A673 (cell line): ENCODE measurements around the gene AFAP1. TPM values are rescaled to one million over a fixed set of nuclear protein-coding genes. Genes with fewer than 3 reads are reported as not detected.

ENCODE experiments used
- BruUV-seq: library from RNA; stranded (reverse); fragments of 400-500 nt; replicated peaks from 2 replicates; lab custom pipeline; 2021; lab: Mats Ljungman, UMichigan
- CTCF ChIA-PET: fragments of 300-600 bp; sonication (Branson Sonifier 250); formaldehyde crosslinking; loops from one replicate; lab custom pipeline; 2022; ENCODE audit warnings: antibody characterized with exemption; lab: Charles Lee
- POLR2A ChIA-PET: fragments of 300-600 bp; sonication (Branson Sonifier 250); formaldehyde crosslinking; loops from one replicate; lab custom pipeline; 2022; ENCODE audit warnings: antibody characterized with exemption; ENCODE audit not compliant: low non-redundant PET; lab: Charles Lee
- DNase-seq: peaks from one replicate; pipeline ENCODE4 v3.0.0-alpha.2; 2015; ENCODE audit warnings: low spot score
- H3K27ac ChIP-seq: fragments of 200-600 bp; sonication (generic); 2 replicates; pipeline ENCODE4 v1.5.1; 2016; ENCODE audit warnings: mixed run types, low read depth, mild to moderate bottlenecking, mixed read lengths, antibody characterized with exemption, low read length; ENCODE audit not compliant: poor library complexity, severe bottlenecking
- H3K27me3 ChIP-seq: fragments of 200-600 bp; sonication (generic); replicated peaks from 2 replicates; pipeline ENCODE4 v1.6.1; 2017; ENCODE audit warnings: mixed run types, low read depth, mild to moderate bottlenecking, mixed read lengths, antibody characterized with exemption, low read length; ENCODE audit not compliant: insufficient read depth, poor library complexity
- H3K36me3 ChIP-seq: fragments of 200-600 bp; sonication (generic); 2 replicates; pipeline ENCODE4 v1.6.1; 2016; ENCODE audit warnings: mixed run types, mild to moderate bottlenecking, mixed read lengths, antibody characterized with exemption, low read length; ENCODE audit not compliant: insufficient read depth, poor library complexity, severe bottlenecking
- H3K4me1 ChIP-seq: fragments of 200-600 bp; sonication (generic); 2 replicates; pipeline ENCODE4 v1.6.1; 2017; ENCODE audit warnings: mixed run types, mild to moderate bottlenecking, mixed read lengths, antibody characterized with exemption, low read length; ENCODE audit not compliant: insufficient read depth, poor library complexity, severe bottlenecking
- H3K4me3 ChIP-seq: fragments of 200-600 bp; sonication (generic); 2 replicates; pipeline ENCODE4 v1.5.1; 2016; ENCODE audit warnings: low read depth, mixed run types, mild to moderate bottlenecking, mixed read lengths, low read length; ENCODE audit not compliant: poor library complexity, severe bottlenecking
- H3K9me3 ChIP-seq: fragments of 200-600 bp; sonication (generic); 2 replicates; pipeline ENCODE4 v1.6.1; 2016; ENCODE audit warnings: mixed run types, low read depth, mild to moderate bottlenecking, mixed read lengths, antibody characterized with exemption, low read length; ENCODE audit not compliant: poor library complexity, severe bottlenecking
- CTCF ChIP-seq: fragments of 300-800, 200-600 bp; sonication (generic); conservative IDR thresholded peaks from 2 replicates; pipeline ENCODE4 v1.5.1; 2017; ENCODE audit warnings: low read depth, mild to moderate bottlenecking, antibody characterized with exemption, low read length, moderate library complexity, mixed read lengths
- EZH2 ChIP-seq: fragments of 200-600 bp; sonication (generic); IDR thresholded peaks from 2 replicates; pipeline ENCODE4 v1.6.1; 2017; ENCODE audit warnings: borderline replicate concordance, low read depth, mild to moderate bottlenecking, mixed read lengths, antibody characterized with exemption, low read length; ENCODE audit not compliant: poor library complexity, severe bottlenecking
- intact Hi-C: fragments of 100-400 bp; cut with micrococcal nuclease; formaldehyde crosslinking; loops from one replicate; pipeline ENCODE4 v1.10.0; 2022; ENCODE audit not compliant: unreplicated experiment
- total RNA-seq: library from RNA; stranded (reverse); gene quantifications from 2 replicates; pipeline ENCODE4 v1.2.3, GENCODE V29; 2021

AFAP1 gene
- total RNA-seq, 1 experiment from 2014 or later, result 42.6 TPM

GRCh38 chr4:7906171-7906701, 33.4 kb downstream of the AFAP1 start:
- POLR2A ChIA-PET, result interaction anchor here (0.5 to 0.7 kb wide), 2 partner anchors 43 to 51 kb away, joined by 3 to 10 read pairs; no protein-coding TSS in a partner anchor

DNA sequence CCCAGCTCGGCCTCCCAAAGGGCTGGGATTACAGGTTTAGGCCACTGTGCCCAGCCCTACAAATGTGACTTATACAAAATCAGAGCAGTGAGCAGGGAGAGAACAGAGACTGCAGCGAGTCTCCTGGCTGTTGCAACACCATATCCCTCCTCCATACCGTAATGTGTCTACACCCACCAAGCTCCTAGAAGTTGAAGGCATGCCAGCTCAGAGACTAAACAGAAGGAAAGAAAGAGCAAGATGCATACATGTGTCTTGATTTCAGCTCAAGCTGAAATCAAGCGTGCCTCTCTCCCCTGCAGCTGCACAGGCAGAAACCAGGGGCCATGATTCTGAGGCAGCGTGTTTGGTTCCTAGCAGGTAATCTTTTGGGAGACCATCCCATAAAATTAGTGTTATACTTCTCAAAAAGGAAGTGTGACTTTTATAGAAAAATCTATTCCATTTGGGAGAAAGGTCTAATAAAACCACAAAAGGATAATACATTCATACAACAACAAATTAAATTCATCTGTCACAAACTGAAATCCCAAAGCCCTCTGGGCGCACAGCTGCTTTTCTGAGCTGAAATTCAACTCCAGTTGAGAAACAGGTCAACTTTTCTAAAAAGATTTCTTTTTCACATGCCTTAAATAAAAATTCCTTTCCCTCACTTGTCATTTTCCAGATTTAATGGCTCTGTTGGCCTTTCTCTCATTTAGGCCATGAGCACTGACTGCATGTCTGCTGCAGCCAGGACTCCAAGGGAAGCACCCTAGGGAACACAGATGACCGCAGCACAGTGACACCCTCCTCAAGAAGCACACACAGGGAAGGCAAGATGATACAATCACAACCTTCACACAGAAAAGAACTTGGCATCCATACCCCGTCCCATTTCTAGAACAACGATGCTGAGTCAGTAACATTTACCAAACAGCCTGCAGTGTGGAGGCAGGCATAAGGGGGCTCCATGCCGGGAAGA, 34.4 kb downstream of the AFAP1 start:
- H3K27me3 ChIP-seq, result no peaks in the 10 kb centered on the region
- peaks cover 93% of the 10 kb centered on the region for H3K4me1 ChIP-seq
- H3K4me3 ChIP-seq, result peak overlapping the region; percentile 1
- DNase-seq, result peak; percentile 91
- no peaks in the 10 kb centered on the region for H3K9me3 ChIP-seq
- intact Hi-C loops, result no loop called here
- ChIA-PET CTCF (interaction anchor here (1.4 kb wide), 1 partner anchor 101 kb away, joined by 6 read pairs; no protein-coding TSS in a partner anchor), POLR2A (no interaction called here)
- H3K36me3 ChIP-seq, result no peaks in the 10 kb centered on the region
- TF ChIP-seq CTCF, result no peak
- no peak for TF ChIP-seq EZH2
- no TSS peak for BruUV-seq
- H3K27ac ChIP-seq, result peak overlapping the region; percentile 76

More at GRCh38 chr4:7906171-7906701, 33.4 kb downstream of the AFAP1 start:
- BruUV-seq, result no TSS peak
- CTCF ChIA-PET, result no interaction called here
- H3K4me3 ChIP-seq, result no peak overlapping the region
- intact Hi-C loops, result no loop called here
- H3K36me3 ChIP-seq, result no peaks in the 10 kb centered on the region
- no peaks in the 10 kb centered on the region for H3K27me3 ChIP-seq
- H3K4me1 ChIP-seq, result peaks cover 93% of the 10 kb centered on the region
- no peaks in the 10 kb centered on the region for H3K9me3 ChIP-seq
- DNase-seq, result no peak
- peak overlapping the region; percentile 76 for H3K27ac ChIP-seq
- no peak for TF ChIP-seq EZH2
- TF ChIP-seq CTCF, result no peak

DNA sequence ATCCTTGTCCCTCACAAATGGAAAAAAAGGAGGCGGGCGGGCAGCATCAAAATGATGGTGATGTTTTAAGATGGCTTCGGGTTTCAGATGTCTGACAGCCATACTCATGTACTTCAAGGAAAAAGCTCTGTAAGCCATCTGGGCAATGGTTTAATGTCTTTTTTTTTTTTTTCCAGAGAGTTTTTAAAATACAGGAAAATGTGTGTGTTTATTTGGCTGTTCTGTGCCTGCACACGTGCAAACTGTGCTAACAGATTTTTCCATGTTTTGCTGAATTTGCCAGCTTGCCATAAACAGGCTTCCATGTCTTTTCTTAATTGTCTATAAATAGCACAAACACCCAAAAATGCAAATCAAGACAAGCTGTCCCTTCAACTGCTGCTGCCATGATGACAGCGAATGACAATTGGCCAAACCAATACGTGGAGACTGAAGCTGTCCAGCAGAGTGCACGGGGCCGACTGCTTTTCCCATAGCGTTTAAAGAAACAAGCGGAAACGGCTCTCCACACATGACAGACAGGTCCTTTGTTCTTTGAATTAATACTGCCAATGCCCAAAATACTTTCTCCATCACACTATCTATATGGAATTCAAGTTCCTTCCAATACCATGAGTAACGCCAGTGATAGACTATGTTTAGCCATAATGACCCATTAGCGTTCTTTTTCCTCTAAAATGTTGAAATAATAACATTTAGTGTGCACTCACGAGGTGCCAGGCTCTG, 35.7 kb downstream of the AFAP1 start:
- TF ChIP-seq CTCF, result no peak
- POLR2A ChIA-PET, result interaction anchor here (0.6 kb wide), 2 partner anchors 26 to 119 kb away, joined by 4 to 6 read pairs; no protein-coding TSS in a partner anchor
- Histone ChIP-seq H3K4me3 (no peak overlapping the region), H3K9me3 (no peaks in the 10 kb centered on the region), H3K36me3 (no peaks in the 10 kb centered on the region), H3K4me1 (peaks cover 87% of the 10 kb centered on the region), H3K27ac (peak overlapping the region; percentile 76), H3K27me3 (no peaks in the 10 kb centered on the region)
- no TSS peak for BruUV-seq
- no peak for DNase-seq
- intact Hi-C loops, result no loop called here
- CTCF ChIA-PET, result interaction anchor here (1.4 kb wide), 1 partner anchor 100 kb away, joined by 6 read pairs; no protein-coding TSS in a partner anchor
